IMR-90 (cell line): Measurements from ENCODE around the gene NAB1. TPM values are rescaled to one million over a fixed set of nuclear protein-coding genes. Genes with fewer than 3 reads are reported as not detected.

Experiments
- ATAC-seq: fragments of 200-7000 bp; cut with Tn5 transposase; 2 replicates; pipeline ENCODE4 v1.9.1; 2020; ENCODE audit warnings: low read depth, mild to moderate bottlenecking, moderate library complexity
- BruUV-seq: library from RNA; stranded (reverse); fragments of 400-500 nt; replicated peaks from 2 replicates; lab custom pipeline; 2021; lab: Mats Ljungman, UMichigan
- CTCF ChIA-PET: fragments of 300-600 bp; formaldehyde crosslinking; extraction: SDS; loops from one replicate; lab custom pipeline; 2021; ENCODE audit warnings: antibody characterized with exemption; lab: Yijun Ruan, JAX
- POLR2A ChIA-PET: fragments of 300-600 bp; sonication (Branson Sonifier 250); formaldehyde crosslinking; loops from one replicate; lab custom pipeline; 2022; ENCODE audit warnings: antibody characterized with exemption; ENCODE audit not compliant: unreplicated experiment; lab: Charles Lee
- DNase-seq: peaks from one replicate; pipeline ENCODE4 v3.0.0; 2013
- H2AFZ ChIP-seq: replicated peaks from 2 replicates; pipeline ENCODE3; 2013; ENCODE audit warnings: low read length, mild to moderate bottlenecking; ENCODE audit not compliant: poor library complexity
- H2AK5ac ChIP-seq: 2 replicates; pipeline ENCODE4 v1.6.1; 2013; ENCODE audit warnings: low read depth, low read length, inconsistent platforms
- H2AK9ac ChIP-seq: replicated peaks from 2 replicates; pipeline ENCODE3; 2013; ENCODE audit warnings: mild to moderate bottlenecking, low read depth, low read length, moderate library complexity; ENCODE audit not compliant: poor library complexity
- H2BK120ac ChIP-seq: 2 replicates; pipeline ENCODE4 v1.6.1; 2013; ENCODE audit warnings: low read depth, low read length, inconsistent platforms
- H2BK15ac ChIP-seq: 3 replicates; pipeline ENCODE4 v1.6.1; 2013; ENCODE audit warnings: low read depth, low read length, inconsistent platforms
- H2BK20ac ChIP-seq: 2 replicates; pipeline ENCODE4 v1.6.1; 2013; ENCODE audit warnings: low read depth, mild to moderate bottlenecking, inconsistent platforms, low read length, moderate library complexity
- H2BK5ac ChIP-seq: 2 replicates; pipeline ENCODE4 v1.6.1; 2013; ENCODE audit warnings: mild to moderate bottlenecking, low read depth, low read length, inconsistent platforms; ENCODE audit not compliant: poor library complexity, severe bottlenecking
- H3K14ac ChIP-seq: replicated peaks from 2 replicates; pipeline ENCODE4 v1.6.1; 2013; ENCODE audit warnings: low read depth, low read length, inconsistent platforms
- H3K18ac ChIP-seq: 2 replicates; pipeline ENCODE4 v1.6.1; 2013; ENCODE audit warnings: low read depth, low read length, control low read depth
- H3K23ac ChIP-seq: 2 replicates; pipeline ENCODE4 v1.6.1; 2013; ENCODE audit warnings: low read depth, low read length, inconsistent platforms
- H3K27ac ChIP-seq: 2 replicates; pipeline ENCODE4 v1.5.1; 2013; ENCODE audit warnings: mild to moderate bottlenecking, control low read depth, low read length; ENCODE audit not compliant: insufficient read depth
- H3K27me3 ChIP-seq: 2 replicates; pipeline ENCODE4 v1.6.1; 2013; ENCODE audit warnings: low read length; ENCODE audit not compliant: control insufficient read depth, insufficient read depth
- H3K36me3 ChIP-seq: 2 replicates; pipeline ENCODE4 v1.6.1; 2013; ENCODE audit warnings: low read length, mixed read lengths; ENCODE audit not compliant: control insufficient read depth, insufficient read depth
- H3K4ac ChIP-seq: 2 replicates; pipeline ENCODE4 v1.6.1; 2013; ENCODE audit warnings: low read depth, low read length, inconsistent platforms
- H3K4me1 ChIP-seq: 2 replicates; pipeline ENCODE4 v1.6.1; 2013; ENCODE audit warnings: low read length, mixed read lengths; ENCODE audit not compliant: control insufficient read depth, insufficient read depth
- H3K4me2 ChIP-seq: 2 replicates; pipeline ENCODE4 v1.6.1; 2013; ENCODE audit warnings: low read depth, mild to moderate bottlenecking, control low read depth, low read length, moderate library complexity
- H3K4me3 ChIP-seq: 2 replicates; pipeline ENCODE4 v1.5.1; 2013; ENCODE audit warnings: low read depth, mild to moderate bottlenecking, control low read depth, low read length, moderate library complexity; ENCODE audit not compliant: insufficient read depth
- H3K56ac ChIP-seq: 2 replicates; pipeline ENCODE4 v1.6.1; 2013; ENCODE audit warnings: low read length, inconsistent platforms; ENCODE audit not compliant: insufficient read depth; ENCODE audit errors: extremely low read depth
- H3K79me1 ChIP-seq, 2 experiments: 2 replicates each; pipeline ENCODE4 v1.6.1; 2013; ENCODE audit warnings: low read length in 2 of 2, inconsistent platforms in 1 of 2, low read depth in 1 of 2
- H3K9ac ChIP-seq: 2 replicates; pipeline ENCODE4 v1.6.1; 2013; ENCODE audit warnings: low read depth, low read length, control low read depth
- H3K9me1 ChIP-seq: 2 replicates; pipeline ENCODE4 v1.6.1; 2013; ENCODE audit warnings: low read length, inconsistent platforms; ENCODE audit not compliant: insufficient read depth
- H3K9me3 ChIP-seq: 2 replicates; pipeline ENCODE4 v1.6.1; 2013; ENCODE audit warnings: low read length; ENCODE audit not compliant: control insufficient read depth, insufficient read depth
- H4K20me1 ChIP-seq: 2 replicates; pipeline ENCODE4 v1.6.1; 2013; ENCODE audit warnings: low read length, inconsistent platforms; ENCODE audit not compliant: insufficient read depth
- H4K5ac ChIP-seq: 2 replicates; pipeline ENCODE4 v1.6.1; 2013; ENCODE audit warnings: mild to moderate bottlenecking, low read depth, low read length, control low read depth
- H4K8ac ChIP-seq, 2 experiments: 2 replicates each; pipeline ENCODE4 v1.6.1; 2013; ENCODE audit warnings: low read depth in 2 of 2, low read length in 2 of 2, control low read depth in 1 of 2, inconsistent platforms in 1 of 2
- H4K91ac ChIP-seq: 2 replicates; pipeline ENCODE4 v1.6.1; 2013; ENCODE audit warnings: low read depth, low read length, inconsistent platforms; ENCODE audit not compliant: insufficient read depth
- BHLHE40 ChIP-seq: fragments of 150-350 bp; IDR thresholded peaks from 2 replicates; pipeline ENCODE4 v1.6.1; 2016; ENCODE audit warnings: mild to moderate bottlenecking, low read depth, low read length
- CEBPB ChIP-seq: IDR thresholded peaks from 2 replicates; pipeline ENCODE4 v1.6.1; 2012; ENCODE audit warnings: low read depth, low read length, improper control_type of control experiment
- CHD1 ChIP-seq: IDR thresholded peaks from 2 replicates; pipeline ENCODE4 v1.6.1; 2012; ENCODE audit warnings: low read depth, low read length, improper control_type of control experiment
- FOS ChIP-seq: fragments of 150-350 bp; IDR thresholded peaks from 2 replicates; pipeline ENCODE4 v1.6.1; 2016; ENCODE audit warnings: low read depth, low read length
- MAFK ChIP-seq: IDR thresholded peaks from 2 replicates; pipeline ENCODE4 v1.6.1; 2012; ENCODE audit warnings: low read depth, low read length, improper control_type of control experiment
- MAZ ChIP-seq: IDR thresholded peaks from 2 replicates; pipeline ENCODE4 v1.6.1; 2012; ENCODE audit warnings: low read depth, mild to moderate bottlenecking, low read length, improper control_type of control experiment, moderate library complexity, borderline replicate concordance
- MXI1 ChIP-seq: IDR thresholded peaks from 2 replicates; pipeline ENCODE4 v1.6.1; 2012; ENCODE audit warnings: low read depth, mild to moderate bottlenecking, low read length, moderate library complexity, borderline replicate concordance
- NFE2L2 ChIP-seq: fragments of 150-350 bp; IDR thresholded peaks from 2 replicates; pipeline ENCODE4 v1.6.1; 2016; ENCODE audit warnings: low read depth, mild to moderate bottlenecking, low read length
- POLR2A ChIP-seq: IDR thresholded peaks from 2 replicates; pipeline ENCODE4 v1.6.1; 2012; ENCODE audit warnings: mild to moderate bottlenecking, low read depth, low read length
- RAD21 ChIP-seq: IDR thresholded peaks from 2 replicates; pipeline ENCODE4 v1.6.1; 2012; ENCODE audit warnings: low read length, improper control_type of control experiment
- RCOR1 ChIP-seq: IDR thresholded peaks from 2 replicates; pipeline ENCODE4 v1.6.1; 2012; ENCODE audit warnings: mild to moderate bottlenecking, low read length, improper control_type of control experiment; ENCODE audit not compliant: insufficient replicate concordance
- RFX5 ChIP-seq: IDR thresholded peaks from 2 replicates; pipeline ENCODE4 v1.8.0; 2012; ENCODE audit warnings: low read depth, mild to moderate bottlenecking, low read length, moderate library complexity
- SMC3 ChIP-seq: fragments of 150-350 bp; IDR thresholded peaks from 2 replicates; pipeline ENCODE4 v1.6.1; 2016; ENCODE audit warnings: low read depth, mild to moderate bottlenecking, antibody characterized with exemption, low read length, moderate library complexity
- WGBS, 2 experiments: methylation state at CpG; one replicate each; pipeline versions ENCODE4 v1.1.5 to v1.1.7; 2013; ENCODE audit warnings: missing lambda C conversion rate in 2 of 2; ENCODE audit not compliant: insufficient read length in 1 of 2; ENCODE audit errors: extremely low coverage in 2 of 2; 5-methylcytosine and 5-hydroxymethylcytosine counted together
- dilution Hi-C: fragments of 300-500 bp; cut with HindIII; formaldehyde crosslinking; loops from one replicate; pipeline ENCODE4 v1.14.3; 2018; ENCODE audit warnings: low sequenced_read_pairs; ENCODE audit not compliant: unreplicated experiment
- in situ Hi-C: fragments of 300-500 bp; cut with MboI; formaldehyde crosslinking; loops from 3 replicates; pipeline ENCODE4 v1.14.3; 2019; ENCODE audit warnings: low sequenced_read_pairs, inconsistent platforms, mixed read lengths
- intact Hi-C: fragments of 100-400 bp; cut with micrococcal nuclease; formaldehyde crosslinking; loops from 2 replicates; pipeline ENCODE4 v1.10.0; 2022
- polyA plus RNA-seq, 3 experiments: library from polyadenylated mRNA; depleted of rRNA; stranded (reverse); fragments of >200 nt; gene quantifications; 2 replicates each; pipeline ENCODE4 v1.2.3, GENCODE V29; 2012; ENCODE audit warnings: low replicate concordance in 1 of 3
- total RNA-seq: library from RNA; depleted of rRNA; stranded (reverse); fragments of >200 nt; gene quantifications from 2 replicates; pipeline ENCODE4 v1.2.3, GENCODE V29; 2012
- TF ChIP-seq, protein P1 (sequence below): fragments of 150-350 bp; IDR thresholded peaks from 2 replicates; pipeline ENCODE4 v1.6.1; 2016; ENCODE audit warnings: low read depth, mild to moderate bottlenecking, low read length, moderate library complexity, borderline replicate concordance
- TF ChIP-seq, protein P2 (sequence below): conservative IDR thresholded peaks from 2 replicates; pipeline ENCODE4 v1.5.1; 2012; ENCODE audit warnings: mild to moderate bottlenecking, low read depth, low read length, improper control_type of control experiment
- TF ChIP-seq, protein P3 (sequence below): fragments of 150-350 bp; IDR thresholded peaks from 2 replicates; pipeline ENCODE4 v1.6.1; 2017; ENCODE audit warnings: mild to moderate bottlenecking, antibody characterized with exemption, low read length, low read depth

NAB1 gene
- total and polyA plus RNA-seq, 2 of the 4 experiments (the other 2 are of a cell fraction) = 11.9 to 31.2 TPM

DNA sequence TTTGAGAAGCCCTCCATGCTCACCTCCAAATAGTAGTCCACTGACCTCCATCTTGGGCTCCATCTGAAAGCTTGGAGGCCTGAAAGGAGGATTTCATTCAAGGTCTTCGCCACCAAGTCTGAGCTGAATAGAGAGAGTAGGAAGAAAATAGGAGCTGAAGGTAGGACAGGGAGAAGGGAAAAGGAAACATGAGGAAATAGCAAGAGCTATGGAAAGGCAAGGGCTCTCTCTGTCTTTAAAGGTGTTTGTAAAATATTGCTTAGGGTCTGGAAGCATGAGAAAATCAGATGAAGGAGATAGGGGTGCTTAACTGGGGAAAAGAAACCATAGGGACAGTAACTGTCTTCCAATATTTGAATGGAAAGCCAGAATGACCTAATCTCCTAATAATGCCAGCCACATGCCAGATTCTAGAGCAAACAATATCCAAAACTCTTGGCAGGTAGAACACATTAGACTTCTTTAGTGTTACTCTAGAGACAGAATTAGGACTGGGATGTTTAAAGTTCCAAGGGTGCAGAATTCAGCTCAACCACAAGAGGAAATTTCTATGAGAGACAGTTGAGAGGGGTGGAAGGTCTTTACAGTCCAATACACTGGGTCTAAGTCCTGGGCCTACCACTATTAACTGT, 67.4 kb downstream of the NAB1 start:
- dilution Hi-C loops = no loop called here

More for the DNA sequence above, 67.4 kb downstream of the NAB1 start:
- no peak overlapping the region for H3K14ac ChIP-seq
- H4K20me1 ChIP-seq = no peaks in the 10 kb centered on the region
- H3K9me3 ChIP-seq = no peaks in the 10 kb centered on the region; the same call in 1 of the 2 replicates
- CTCF ChIA-PET = no interaction called here
- no peak overlapping the region for H3K27ac ChIP-seq
- H3K4me3 ChIP-seq = no peak overlapping the region
- no peak overlapping the region; the same call in 1 of the 2 replicates for H3K23ac ChIP-seq
- intact Hi-C loops (no loop called here), in situ Hi-C loops (no loop called here)
- no peak overlapping the region for H4K5ac ChIP-seq
- H2BK5ac ChIP-seq = no peak overlapping the region
- no peaks in the 10 kb centered on the region for H3K27me3 ChIP-seq
- no peak for DNase-seq
- H2BK15ac ChIP-seq = no peak overlapping the region
- no peaks in the 10 kb centered on the region; the same call in 1 of the 2 replicates for H3K9me1 ChIP-seq
- TF ChIP-seq POLR2A = no peak
- TF ChIP-seq NFE2L2 = no peak
- no peak for TF ChIP-seq MXI1
- TF ChIP-seq MAZ = no peak
- no peak for TF ChIP-seq CHD1
- no peak for TF ChIP-seq CEBPB
- TF ChIP-seq BHLHE40 = no peak
- TF ChIP-seq RFX5 = no peak
- TF ChIP-seq RCOR1 = no peak
- TF ChIP-seq, protein P1, sequence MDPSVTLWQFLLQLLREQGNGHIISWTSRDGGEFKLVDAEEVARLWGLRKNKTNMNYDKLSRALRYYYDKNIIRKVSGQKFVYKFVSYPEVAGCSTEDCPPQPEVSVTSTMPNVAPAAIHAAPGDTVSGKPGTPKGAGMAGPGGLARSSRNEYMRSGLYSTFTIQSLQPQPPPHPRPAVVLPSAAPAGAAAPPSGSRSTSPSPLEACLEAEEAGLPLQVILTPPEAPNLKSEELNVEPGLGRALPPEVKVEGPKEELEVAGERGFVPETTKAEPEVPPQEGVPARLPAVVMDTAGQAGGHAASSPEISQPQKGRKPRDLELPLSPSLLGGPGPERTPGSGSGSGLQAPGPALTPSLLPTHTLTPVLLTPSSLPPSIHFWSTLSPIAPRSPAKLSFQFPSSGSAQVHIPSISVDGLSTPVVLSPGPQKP = no peak
- TF ChIP-seq RAD21 = no peak
- TF ChIP-seq, protein P2, sequence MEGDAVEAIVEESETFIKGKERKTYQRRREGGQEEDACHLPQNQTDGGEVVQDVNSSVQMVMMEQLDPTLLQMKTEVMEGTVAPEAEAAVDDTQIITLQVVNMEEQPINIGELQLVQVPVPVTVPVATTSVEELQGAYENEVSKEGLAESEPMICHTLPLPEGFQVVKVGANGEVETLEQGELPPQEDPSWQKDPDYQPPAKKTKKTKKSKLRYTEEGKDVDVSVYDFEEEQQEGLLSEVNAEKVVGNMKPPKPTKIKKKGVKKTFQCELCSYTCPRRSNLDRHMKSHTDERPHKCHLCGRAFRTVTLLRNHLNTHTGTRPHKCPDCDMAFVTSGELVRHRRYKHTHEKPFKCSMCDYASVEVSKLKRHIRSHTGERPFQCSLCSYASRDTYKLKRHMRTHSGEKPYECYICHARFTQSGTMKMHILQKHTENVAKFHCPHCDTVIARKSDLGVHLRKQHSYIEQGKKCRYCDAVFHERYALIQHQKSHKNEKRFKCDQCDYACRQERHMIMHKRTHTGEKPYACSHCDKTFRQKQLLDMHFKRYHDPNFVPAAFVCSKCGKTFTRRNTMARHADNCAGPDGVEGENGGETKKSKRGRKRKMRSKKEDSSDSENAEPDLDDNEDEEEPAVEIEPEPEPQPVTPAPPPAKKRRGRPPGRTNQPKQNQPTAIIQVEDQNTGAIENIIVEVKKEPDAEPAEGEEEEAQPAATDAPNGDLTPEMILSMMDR = no peak
- TF ChIP-seq, protein P3, sequence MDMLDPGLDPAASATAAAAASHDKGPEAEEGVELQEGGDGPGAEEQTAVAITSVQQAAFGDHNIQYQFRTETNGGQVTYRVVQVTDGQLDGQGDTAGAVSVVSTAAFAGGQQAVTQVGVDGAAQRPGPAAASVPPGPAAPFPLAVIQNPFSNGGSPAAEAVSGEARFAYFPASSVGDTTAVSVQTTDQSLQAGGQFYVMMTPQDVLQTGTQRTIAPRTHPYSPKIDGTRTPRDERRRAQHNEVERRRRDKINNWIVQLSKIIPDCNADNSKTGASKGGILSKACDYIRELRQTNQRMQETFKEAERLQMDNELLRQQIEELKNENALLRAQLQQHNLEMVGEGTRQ = no peak
- TF ChIP-seq FOS = no peak
- TF ChIP-seq MAFK = no peak
- TF ChIP-seq SMC3 = no peak
- H2AK5ac ChIP-seq = no peak overlapping the region
- no peak overlapping the region for H2AFZ ChIP-seq
- no peak overlapping the region for H4K8ac ChIP-seq
- H3K56ac ChIP-seq = no peak overlapping the region
- no peak overlapping the region for H3K4me2 ChIP-seq
- no peak overlapping the region for H3K18ac ChIP-seq
- H3K79me1 ChIP-seq = no peaks in the 10 kb centered on the region
- H3K9ac ChIP-seq = no peak overlapping the region
- H3K4me1 ChIP-seq = peaks cover 2% of the 10 kb centered on the region; the same call in 1 of the 2 replicates
- H3K4ac ChIP-seq = no peak overlapping the region
- no TSS peak for BruUV-seq
- no peak overlapping the region for H4K91ac ChIP-seq
- POLR2A ChIA-PET = no interaction called here
- no peaks in the 10 kb centered on the region for H3K36me3 ChIP-seq
- H2BK20ac ChIP-seq = no peak overlapping the region
- no peak overlapping the region for H2BK120ac ChIP-seq
- ATAC-seq = no peak
- WGBS, 2 experiments = no CpG with 5 or more reads among the region's 1 CpG
- no peak overlapping the region for H2AK9ac ChIP-seq
